Esophagus mucosa (tissue), 1 donor: ENCODE measurements around the gene SEMA3F. TPM values are rescaled to one million over a fixed set of nuclear protein-coding genes. Genes with fewer than 3 reads are reported as not detected.

Source experiments
- ATAC-seq: fragments of 200-7000 bp; cut with Tn5 transposase; one replicate; pipeline ENCODE4 v1.9.1; 2020
- total RNA-seq: library from RNA; stranded (reverse); gene quantifications from one replicate; pipeline ENCODE4 v1.2.4, GENCODE V29; 2023
- donor health status: DM: yes; HTN: yes; CAD: no.

SEMA3F gene
- total RNA-seq: 72.7 TPM

DNA sequence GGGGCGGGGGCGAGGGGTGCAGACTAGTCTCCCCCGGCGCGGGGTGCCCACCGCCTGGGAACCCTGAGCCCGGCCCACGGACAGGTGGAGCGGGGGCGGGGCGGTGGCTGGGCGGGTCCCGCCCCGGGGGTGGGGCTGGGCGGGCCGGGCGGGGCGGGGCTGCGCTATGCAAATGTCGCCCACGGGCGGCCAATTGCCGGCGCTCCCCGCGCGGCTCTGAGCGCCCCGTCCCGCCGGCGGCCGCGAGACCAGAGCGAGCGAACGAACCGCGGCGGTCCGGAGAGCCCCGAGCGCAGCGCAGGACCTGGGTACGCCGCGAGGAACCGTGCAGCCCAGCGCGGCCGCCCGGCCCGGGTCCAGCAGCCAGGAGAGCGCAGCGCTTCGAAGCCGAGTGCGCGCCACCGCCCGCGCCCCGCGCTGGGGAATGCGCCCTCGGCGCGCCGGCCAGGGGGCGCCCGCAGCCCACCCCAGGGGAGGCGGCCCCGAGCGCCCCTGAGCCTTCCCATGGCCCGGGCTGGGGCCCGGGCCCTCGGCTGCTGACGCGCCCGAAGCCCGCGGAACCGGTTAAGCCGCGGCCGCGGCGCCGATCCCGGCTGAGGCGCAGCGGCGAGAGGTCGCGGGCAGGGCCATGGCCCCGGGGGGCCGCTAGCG, at the start of gene SEMA3F:
SEMA3F (plus strand) TSS at position 485 of the 651 bp plus-strand sequence. CDS start 4,299 bp downstream, outside the sequence.
- peak; percentile 50 for ATAC-seq

DNA sequence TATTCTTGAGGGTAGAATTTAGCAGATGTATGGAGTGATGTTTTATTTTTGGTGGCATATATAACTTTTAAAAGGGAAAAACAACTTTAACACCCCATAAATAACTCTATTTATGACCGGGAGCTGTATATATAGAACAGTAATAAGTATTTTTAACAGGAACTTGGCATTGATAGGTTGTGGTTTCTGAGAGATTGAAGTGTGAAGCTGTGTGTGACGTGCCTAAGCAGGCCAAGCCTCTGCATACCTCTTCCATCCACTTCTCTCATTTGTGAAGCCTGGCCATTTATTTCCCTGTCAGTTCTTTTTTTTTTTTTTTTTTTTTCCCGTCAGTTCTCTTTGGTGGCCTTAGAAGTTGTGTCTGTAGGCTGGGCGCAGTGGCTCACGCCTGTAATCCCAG, 43.4 kb upstream of the SEMA3F start:
- ATAC-seq: no peak

DNA sequence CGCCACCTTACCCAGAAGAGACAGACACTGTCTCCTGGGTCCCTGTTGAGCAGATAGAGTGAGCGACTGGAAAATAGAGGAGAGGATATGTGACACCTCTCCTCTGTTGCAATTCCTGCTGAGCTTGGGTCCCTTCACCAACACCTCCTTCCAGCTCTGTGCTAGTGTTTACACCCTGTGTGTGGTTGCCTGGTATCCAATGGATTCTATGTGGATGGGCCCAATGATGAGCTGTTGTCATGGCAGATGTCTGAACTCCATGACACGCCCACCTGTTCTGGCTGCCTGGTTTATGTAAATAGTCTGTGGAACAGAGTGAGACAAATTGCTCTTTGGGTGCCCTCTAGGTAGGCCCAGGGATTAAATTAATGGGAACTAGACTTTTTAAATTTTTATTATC, 42.7 kb upstream of the SEMA3F start:
- ATAC-seq: no peak

DNA sequence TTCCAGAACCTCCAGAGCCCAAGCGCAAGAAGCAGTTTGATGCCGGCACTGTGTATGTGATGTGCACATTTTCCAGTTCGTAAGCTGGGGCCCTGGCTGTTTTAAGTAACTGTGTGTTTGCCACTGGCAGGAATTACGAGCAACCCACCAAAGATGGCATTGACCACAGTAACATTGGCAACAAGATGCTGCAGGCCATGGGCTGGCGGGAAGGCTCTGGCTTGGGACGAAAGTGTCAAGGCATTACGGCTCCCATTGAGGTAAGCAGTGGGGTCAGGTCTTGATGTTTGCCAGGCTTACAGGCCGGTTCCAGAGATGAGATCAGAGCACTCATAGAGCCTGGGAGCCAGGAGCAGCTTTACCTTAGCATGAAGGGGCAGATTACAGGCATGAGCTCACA, 38.0 kb upstream of the SEMA3F start:
- ATAC-seq: no peak

DNA sequence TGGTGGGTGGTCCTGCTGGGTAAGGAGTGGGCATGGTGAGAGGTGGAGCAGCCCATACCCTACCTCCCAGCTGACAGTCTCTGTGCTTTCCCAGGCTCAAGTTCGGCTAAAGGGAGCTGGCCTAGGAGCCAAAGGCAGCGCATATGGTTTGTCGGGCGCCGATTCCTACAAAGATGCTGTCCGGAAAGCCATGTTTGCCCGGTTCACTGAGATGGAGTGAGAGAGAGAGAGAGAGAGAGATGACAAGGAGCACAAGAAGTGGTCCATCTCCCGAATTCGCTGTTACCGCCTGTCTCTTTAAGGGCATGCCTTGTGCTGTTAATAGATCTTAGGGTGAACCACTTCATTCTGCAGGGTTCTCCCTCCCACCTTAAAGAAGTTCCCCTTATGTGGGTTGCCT, 36.9 kb upstream of the SEMA3F start:
- ATAC-seq: no peak

DNA sequence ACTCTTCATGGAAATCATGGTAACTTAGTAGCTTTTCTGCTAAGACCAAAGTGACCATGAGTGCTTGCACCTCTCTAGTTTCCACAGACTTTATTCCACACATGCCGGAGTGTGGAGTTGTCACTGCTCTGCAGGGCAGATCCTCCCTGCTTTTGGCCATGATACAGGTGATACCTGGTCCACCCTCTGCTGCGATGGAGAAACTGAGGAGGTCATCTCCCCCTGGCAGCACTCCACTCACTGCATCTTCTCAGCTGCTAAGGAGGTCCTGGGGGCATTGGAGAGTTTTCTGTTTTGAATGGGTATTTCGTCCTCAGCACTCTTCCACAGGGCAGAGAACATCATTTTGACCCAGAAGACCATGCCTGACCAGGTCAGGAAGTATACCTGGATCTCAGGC, 35.3 kb upstream of the SEMA3F start:
- ATAC-seq: no peak

DNA sequence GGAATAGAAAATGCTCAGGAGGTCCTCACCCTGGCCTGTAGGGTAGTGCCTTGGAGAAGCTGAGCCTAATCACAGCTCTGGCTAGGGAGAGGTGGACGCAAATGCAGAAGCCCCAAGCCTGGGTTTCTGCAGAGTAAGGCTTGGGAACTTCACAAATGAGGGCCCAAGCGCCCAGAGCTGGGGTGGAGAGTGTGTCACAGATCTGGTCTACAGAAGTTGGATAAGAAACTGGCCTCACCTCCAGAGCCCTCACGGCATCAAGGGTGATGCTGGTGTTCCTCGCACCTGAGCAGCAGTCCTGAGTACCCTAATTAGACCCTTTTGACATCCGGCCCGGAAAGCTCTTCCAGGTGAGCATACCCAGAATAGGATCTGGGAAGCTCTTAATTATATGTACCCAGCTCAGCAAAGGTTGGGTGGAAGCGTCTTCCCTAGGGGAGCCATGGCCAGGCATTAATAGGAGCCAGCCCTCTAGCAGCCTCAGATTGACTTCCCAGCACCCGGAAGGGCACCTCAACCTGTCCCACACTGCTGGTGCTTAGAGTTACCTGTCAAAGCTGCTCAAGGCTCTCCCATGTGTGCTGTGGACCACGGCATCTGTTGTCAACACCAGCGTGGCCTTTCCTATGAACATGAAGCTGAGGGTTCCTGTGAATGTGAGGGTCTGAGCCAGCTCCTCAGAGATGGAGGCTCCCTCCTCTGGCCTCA, 34.6 kb upstream of the SEMA3F start:
- ATAC-seq: no peak

DNA sequence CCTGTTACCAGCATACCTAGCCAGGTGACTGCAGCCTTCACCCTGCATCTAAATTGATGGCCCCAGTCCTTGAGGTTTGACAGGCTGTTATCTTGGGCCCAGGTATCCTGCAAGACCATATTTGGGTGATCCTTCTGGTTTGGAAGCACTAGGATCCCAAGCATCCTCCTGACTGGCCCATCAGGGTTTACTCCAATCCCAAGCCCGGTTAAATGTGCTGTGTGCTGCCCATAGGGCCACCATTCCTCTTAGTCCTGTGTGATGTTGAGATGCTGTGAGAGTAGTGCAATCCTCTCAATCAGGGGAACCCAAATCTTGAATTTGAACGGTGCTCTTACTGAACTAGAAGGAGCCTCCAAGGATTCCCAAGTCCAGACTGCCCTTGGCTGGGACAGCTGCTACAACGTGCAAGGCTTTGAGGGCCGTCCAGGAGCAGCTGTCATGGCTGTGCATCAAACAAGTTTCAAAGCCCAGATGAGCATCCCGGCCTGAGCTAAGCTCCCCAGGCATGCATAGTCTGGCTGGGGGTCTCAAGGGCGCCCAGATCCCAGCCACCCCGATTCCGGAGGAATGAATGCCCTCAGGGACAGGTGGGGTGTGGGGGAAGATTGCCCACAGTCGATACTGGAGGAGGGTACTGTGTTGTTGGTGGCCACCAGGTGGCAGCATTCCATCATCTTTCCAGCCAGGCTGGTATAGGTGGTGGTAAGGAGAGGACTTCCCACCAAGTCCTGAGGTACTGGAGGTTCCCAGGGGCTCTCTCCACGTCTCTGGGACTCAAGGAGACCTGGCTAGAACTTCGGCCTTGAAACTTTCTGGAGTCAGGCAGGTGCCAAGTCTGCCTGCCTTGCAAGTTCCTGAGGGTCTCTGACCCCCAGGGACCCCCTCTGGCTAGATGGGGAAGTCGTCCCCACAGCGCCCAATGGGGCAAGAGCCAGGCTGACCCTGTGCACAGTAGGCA, 33.8 kb upstream of the SEMA3F start:
- peak; percentile 74 for ATAC-seq

DNA sequence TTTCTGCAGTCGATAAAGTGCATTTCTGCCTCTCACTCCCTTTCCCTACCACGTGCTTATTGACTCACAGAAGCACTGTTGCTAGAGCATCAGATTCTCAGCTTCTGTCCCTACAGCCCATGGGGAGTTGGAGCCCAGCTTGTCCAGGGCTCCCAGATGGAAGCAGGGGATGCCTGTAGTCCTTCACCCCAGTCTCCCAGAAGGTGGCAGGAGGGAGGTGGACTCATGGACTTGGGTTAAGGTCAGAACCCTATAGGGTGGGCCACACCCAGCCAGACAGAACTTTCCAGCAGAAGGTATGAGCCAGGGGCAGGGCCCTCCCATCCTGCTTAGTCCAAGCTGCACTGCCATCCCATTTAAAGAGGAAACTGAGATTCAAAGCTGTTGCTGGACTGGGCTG, 33.1 kb upstream of the SEMA3F start:
- ATAC-seq: peak; percentile 22

DNA sequence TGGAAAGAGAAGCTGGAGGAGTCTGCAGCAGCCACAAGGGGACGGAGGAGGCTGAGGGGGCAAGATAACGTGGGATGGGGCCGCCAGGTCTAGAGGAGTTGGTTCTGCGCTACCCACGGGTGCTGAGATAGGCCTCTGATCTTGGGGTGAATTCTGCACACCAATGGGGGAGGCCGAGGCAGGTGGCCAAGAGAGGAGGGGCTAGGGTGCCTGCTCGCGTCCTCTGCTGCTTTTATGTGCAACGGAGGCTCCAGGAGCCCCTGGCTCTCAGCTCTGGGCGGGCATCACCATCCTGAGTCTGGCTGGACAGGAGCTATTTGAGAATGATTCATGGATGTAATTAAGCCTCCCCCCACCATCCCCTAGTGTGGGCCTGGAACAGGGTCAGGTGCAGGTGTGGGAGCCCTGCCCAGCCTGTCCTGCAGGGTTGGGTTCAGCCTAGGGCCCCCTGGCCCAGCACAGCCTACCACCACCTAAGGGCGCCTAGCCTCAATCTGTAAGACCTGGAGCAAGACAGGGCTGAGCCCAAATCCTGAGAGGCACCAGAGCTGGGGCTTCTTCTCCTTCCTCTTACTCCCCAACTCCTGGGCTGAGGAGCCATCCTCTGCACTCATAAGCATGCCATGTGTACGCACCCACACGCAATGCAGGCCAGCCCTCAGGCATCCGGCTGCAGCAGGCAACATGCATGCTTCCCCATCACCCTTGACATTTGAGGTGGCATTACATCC, 32.3 kb upstream of the SEMA3F start:
- ATAC-seq: peak; percentile 20

DNA sequence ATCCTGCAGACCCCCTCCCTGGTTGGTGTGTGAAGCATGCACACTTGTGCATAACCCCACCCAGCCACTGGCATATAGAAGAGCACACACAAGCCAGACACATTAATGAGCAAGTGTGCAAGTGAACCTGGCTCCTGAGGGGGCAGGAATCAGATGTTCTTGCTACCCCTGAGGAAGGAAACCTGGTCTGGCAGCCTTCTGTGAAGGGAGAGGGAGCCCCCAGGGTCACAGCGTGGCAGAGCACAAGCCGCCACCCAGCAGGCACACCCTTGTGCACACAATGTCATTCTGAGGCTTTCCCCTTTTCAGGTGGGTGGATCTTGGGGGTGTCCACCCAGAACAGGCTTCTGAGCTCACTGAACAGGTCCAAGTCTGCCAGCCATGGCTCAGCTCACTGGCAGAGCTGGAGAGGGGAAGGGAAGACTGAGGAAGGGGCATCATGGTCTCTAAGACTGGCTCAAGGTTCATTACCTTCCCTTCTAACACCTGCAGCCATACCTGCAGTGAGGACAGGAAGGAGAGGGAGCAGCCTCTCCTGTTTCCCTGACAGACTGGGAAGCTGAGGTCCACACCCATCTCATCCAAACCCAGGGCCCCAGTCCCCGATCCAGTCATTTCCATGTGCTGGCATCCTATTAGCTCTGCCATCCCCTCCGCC, 31.6 kb upstream of the SEMA3F start:
- ATAC-seq: peak; percentile 57

DNA sequence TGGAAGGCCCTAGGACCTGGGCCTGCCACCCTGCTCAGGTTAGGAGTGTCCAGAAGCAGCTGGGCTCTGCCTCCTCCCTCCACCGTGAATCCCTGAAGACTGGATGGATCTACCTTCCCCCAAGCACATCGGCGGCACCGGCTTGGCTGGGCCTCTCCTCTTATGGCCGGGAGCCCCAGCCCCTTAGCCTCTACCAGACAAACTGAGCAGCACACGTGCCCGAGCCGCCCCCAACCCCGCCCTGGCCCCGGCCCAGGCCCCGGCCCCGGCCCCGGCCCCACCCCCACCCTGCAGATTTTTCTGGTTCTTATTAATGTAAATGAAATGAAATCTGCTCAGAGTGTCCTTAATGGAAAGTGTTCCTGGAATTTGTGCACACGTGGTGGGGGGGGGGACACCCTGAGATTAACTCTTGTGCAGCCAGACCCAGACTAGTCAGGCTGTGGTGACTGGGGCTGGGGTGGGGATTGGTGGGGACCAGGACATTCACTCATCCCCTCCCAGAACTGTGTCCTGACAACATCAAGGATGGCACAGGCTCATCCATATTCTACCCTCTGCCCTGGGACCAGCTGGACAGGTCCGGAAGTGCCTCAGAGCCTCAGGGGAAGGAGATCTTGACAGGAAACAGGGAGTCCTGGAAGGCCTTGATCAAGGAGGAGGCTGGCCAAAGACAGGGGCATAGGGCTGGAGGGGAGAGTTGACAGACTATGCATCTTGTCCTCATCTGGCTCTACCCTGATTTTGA, 30.9 kb upstream of the SEMA3F start:
- ATAC-seq: peak; percentile 6

DNA sequence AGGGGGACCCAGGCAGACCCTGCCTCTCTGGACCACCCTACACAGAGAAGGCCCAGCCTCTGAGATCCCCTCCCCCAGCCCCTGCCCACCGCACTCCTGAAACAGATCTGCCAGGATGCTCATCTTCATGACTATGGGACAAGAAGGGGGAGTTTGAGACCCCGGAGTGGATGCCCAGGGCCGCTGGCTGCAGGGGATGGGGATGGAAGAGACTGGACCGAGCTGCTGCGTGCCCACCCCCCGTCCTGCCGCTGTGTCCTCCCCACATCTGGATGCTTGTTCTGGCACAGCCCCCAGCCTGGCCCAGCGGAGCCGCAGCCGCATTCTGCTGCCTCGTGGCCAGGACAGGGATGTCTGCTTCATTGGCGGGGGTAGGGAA, 30.3 kb upstream of the SEMA3F start:
- ATAC-seq: no peak

DNA sequence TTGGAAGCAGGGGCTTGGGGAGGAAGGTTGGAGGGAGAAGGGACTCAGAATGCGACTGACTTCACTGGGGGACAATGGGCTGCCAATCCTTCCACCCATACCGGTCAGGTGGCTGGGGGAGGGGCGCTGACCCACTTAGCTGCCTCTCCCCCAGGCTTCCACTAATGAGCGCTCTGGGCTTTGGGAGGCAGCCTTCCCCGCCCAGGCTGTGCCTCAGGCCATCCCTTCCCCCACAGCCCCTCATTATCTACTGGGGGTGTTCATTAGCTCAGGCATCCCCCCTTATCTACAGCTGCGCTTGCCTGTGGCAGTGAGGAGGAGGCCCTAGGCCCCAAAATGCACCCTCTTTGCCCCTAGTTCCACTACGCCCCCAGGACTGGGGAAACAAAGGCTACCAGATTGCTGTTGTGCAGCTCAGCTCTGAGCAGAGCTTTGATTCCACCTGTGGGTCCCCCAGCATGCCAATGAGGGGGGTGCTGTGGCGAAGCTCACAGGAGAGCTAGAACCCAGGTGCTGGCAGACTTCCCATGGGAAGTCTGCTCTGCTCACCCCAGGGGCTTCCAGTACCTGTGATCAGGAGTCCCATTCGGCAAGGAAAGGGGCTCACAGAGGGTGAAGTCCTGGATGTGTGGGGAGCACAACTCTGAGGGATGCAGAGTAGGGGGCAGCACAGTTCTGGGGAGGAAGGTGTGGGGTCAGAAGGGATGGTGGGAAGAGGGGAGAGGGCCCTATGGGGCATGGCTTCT, 29.4 kb upstream of the SEMA3F start:
- ATAC-seq: no peak

DNA sequence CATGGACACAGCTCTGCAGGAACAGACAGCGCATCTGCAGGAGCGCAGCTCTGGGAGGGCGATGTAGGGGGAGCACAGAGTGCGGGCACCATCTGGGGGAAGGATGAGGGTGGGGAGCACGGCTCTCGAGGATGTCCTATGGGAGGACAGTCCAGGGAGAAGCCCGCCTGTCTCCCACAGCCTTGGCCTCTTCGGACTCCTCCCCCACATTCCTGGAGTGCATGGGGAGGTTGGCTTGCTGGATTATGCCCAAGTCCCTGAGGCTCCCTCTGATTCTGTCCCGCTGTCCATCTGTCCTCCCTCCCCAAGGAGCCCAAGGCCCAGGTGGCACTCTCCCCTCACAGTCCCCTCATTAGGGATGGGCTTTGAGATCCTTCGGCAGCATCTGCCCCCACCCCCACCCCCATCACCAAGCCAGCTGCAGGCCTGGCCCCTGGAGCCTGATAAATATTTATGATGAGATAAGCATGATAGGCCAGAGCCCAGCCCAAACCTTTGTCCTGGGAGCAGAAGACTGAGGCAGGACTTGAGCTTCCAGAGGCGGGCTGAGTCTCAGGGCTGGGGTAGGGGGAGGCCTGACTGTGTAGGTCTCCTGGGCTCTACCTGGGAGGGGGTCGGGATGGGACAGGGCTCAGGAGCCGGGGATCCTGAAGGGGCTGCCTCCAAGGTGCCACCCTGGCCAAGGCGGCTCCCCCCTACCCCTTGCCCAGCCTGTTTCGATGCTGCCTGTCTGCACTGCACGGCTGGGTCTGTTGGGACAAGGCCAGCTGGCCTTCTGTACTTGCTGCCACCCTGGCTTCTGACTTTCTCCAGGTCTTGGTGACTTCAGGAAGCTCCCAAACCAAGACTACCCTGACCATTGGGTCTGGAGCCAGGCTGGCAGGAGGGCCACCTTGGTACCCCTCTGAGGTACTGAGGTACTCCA, 28.6 kb upstream of the SEMA3F start:
- ATAC-seq: no peak

DNA sequence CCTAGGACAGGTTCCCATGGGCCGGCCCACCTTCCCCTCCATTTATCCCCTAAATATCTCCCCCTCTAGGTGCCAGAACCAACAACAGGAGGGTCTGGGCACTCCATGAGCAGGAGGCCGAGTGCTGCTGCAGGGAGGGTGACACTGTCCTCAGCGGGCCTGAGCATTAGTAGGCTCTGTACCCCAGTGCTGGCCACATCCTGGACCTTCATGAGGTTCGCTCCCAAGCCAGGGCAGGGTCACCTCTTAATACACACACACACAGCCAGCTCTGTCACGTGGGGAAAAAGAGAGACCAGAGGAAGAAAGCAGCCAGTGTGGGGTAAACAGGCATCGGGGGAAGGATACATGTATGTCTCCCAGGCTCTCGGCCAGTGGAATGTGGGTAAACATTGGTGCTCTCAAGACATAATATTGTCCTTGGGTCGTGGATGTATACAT, 27.9 kb upstream of the SEMA3F start:
- no peak for ATAC-seq

DNA sequence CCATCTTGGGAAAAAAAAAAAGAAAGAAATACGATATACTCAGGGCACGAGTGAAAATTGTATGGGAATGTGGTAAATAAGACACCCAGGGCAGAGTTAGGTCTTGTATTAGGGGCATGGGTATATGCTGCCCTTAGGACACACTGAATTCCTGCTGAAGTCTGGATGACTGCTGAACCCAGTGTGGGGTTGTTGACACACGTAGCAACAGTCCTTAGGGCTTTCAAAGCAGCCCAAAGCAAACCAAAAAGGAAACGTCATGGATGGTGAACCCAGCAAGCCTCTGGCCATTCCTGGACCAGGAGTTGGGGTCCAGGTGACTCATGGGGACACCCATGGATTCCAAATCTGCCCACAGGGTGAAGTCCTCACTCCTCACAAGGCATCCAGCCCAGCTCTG, 27.1 kb upstream of the SEMA3F start:
- no peak for ATAC-seq

DNA sequence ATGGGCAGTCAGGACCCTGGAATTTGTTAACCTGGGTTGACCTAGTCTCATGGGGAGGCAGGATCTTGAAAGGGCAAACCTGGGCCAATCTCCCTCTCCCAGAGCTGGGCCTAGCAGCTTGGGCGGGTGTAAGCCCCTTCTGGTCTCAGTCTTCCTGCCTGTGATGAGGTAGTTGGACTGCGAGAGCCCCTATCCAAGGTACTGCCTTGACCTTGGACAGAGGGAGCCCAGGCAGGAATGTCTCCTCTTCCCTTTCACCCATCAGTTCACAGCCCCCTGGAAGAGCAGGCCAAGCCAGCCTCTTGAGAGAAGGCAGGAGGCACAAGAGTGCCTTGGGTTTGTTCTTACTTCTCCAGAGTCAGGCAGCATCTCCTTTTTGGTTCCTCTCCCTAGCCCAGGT, 24.7 kb upstream of the SEMA3F start:
- ATAC-seq: no peak
